ENCODE data around the gene CNTNAP2.
"Not testable (repeated sequence)": the region's sequence is repeated elsewhere in the genome, so short reads cannot be mapped to it uniquely, and the experiment has no call there.

Gene CNTNAP2

GRCh38 chr7:148437043-148437442 lies 2320.4 kb downstream of the CNTNAP2 start:
- no peak for DNase-seq

- DNase-seq, result no peak
These were observed 2325.6 kb downstream of the CNTNAP2 start for GRCh38 chr7:148442141-148442655.

GRCh38 chr7:148442933-148443332 lies 2326.3 kb downstream of the CNTNAP2 start:
- no peak for DNase-seq

- DNase-seq, result no peak
These were observed 2328.9 kb downstream of the CNTNAP2 start for GRCh38 chr7:148445260-148446044.

GRCh38 chr7:148447221-148447849 lies 2330.7 kb downstream of the CNTNAP2 start:
- DNase-seq, result peak; percentile 1

GRCh38 chr7:148451526-148451925 lies 2334.9 kb downstream of the CNTNAP2 start:
- not testable (repeated sequence) for DNase-seq

- no peak for DNase-seq
These were observed 2339.8 kb downstream of the CNTNAP2 start for GRCh38 chr7:148456351-148456750.

GRCh38 chr7:148457310-148457921 lies 2340.8 kb downstream of the CNTNAP2 start:
- no peak for DNase-seq

GRCh38 chr7:148458263-148458662 lies 2341.7 kb downstream of the CNTNAP2 start:
- no peak for DNase-seq

- no peak for DNase-seq
These were observed 2345.0 kb downstream of the CNTNAP2 start for GRCh38 chr7:148461392-148462179.

- not testable (repeated sequence) for DNase-seq
These were observed 2346.2 kb downstream of the CNTNAP2 start for GRCh38 chr7:148462774-148463173.

- no peak for DNase-seq
These were observed 2346.6 kb downstream of the CNTNAP2 start for GRCh38 chr7:148463210-148463609.

- no peak for DNase-seq
These were observed 2348.3 kb downstream of the CNTNAP2 start for GRCh38 chr7:148464947-148465346.

GRCh38 chr7:148465441-148465840 lies 2348.8 kb downstream of the CNTNAP2 start:
- DNase-seq, result not testable (repeated sequence)

GRCh38 chr7:148466120-148466519 lies 2349.5 kb downstream of the CNTNAP2 start:
- no peak for DNase-seq

- DNase-seq, result no peak
These were observed 2352.1 kb downstream of the CNTNAP2 start for GRCh38 chr7:148468700-148469098.

Measured in fibroblast of skin of right biceps (primary cell).